ENCODE results near the gene GNAZ.
"Not testable (repeated sequence)": the region's sequence is repeated elsewhere in the genome, so short reads cannot be mapped to it uniquely, and the experiment has no call there.

GNAZ gene

GRCh38 chr22:23045461-23045860 is 24.9 kb upstream of the GNAZ start:
- no peak for FAIRE-seq

DNA sequence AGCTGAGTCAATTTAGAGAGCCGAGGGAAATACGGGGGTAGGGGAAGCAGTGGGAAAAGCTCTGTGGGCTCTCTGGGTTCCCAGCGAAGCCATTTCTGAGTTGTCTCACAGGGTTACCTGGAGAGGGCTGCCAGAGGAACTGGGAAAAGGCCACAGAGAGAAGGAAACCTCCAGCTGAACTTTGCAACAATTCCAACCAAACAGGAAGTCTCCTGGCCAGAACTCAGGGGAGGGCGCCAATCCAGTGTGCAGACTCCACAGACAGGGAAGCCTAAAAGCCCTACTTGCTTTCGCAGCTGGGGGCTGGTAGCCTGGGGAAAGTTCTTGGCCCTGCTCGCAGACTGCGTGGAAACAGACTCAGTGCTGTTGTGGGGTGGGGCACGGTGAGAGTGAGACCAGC is 23.1 kb upstream of the GNAZ start:
- no peak for FAIRE-seq

DNA sequence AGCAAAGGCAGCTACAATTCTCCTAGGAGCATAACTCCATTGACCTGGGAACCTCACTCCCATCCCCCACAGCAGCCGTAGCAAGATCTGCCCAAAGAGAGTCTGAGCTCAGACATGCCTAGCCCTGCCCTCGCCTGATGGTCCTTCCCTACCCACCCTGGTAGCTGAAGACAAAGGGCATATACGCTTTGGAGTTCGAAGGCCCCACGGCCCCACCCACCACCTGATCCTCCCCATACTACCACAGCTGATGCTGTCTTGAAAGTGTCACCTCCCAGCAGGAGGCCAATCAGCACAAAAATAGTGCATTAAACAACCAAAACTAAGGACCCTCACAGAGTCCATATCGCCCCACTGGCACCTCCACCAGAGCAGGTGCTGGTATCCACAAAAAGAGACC is 22.6 kb upstream of the GNAZ start:
- FAIRE-seq, result no peak

- FAIRE-seq, result not testable (repeated sequence)
These were observed 19.8 kb upstream of the GNAZ start for GRCh38 chr22:23050546-23050945.

- FAIRE-seq, result no peak
These were observed 17.1 kb upstream of the GNAZ start for GRCh38 chr22:23053051-23053707.

- FAIRE-seq, result no peak
These were observed 16.3 kb upstream of the GNAZ start for GRCh38 chr22:23053912-23054530.

DNA sequence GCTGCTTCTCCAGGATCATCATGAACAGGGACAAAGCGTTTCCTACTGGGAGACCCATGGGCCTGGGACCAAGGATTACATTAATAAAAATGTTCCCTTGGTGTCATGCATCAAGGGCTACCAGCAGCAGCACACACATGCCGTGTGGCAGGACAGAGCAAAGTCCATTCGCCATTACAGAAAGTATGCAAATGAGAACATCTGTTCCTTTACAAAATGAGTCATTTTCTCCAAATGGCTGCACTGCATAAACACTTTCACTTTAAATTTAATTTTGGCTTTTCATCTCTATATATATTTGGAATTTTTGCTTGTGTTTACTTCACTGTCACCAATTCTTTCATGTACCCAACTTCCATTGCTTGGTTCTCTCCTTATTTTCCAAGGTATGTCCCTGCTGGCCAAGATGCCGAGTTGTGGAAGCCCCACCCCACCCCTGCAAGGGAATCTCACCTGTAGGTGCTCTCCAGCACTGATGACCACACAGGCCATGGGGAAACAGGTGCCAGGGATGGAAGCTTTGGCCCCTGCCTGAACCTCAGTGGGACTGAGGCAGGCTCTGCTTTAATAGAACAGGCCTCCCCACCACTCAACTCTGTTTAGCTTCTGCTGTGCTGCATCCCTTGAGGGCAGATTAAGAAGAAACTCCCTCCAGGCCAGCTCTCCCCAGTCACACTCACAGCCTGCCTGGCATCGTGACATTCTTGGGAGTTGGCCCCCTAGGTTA is 15.6 kb upstream of the GNAZ start:
- FAIRE-seq, result no peak

DNA sequence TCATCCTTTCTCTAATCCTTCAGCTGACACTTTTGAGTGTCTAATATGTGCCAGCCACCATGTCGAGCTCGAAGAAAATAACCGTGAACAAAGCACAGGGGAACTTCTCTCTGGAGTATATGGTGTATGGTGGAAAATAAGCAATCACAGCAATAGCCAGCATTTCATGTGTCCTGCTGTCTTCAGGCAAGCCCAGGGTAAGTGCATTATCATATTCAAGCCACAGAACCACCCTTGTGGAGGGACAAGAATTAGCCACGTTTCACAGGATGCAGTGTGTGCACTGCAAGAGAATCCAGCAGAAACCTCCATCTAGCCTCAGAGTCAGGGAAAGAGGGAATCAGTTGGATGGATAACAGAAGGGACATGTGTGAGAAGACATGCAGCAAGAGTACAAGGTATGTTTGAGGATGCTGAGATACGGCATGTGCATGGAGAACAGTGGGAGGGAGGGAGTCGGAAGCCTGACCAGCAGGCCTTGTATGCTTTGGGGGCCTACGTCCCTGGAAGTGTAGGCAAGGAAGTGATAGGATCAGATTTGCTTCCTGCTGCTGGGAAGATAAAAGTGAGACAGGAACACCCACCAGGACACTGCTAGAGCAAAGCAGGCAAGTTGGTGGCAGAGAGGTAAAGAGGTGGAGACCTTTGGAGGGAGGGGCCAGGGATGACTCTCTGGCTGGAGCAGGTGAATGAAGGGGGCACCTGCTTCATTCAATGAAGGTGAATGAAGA is 14.7 kb upstream of the GNAZ start:
- FAIRE-seq, result no peak

- no peak for FAIRE-seq
These were observed 13.0 kb upstream of the GNAZ start for GRCh38 chr22:23057331-23057730.

GRCh38 chr22:23058063-23058462 is 12.3 kb upstream of the GNAZ start:
- FAIRE-seq, result no peak

- no peak for FAIRE-seq
These were observed 11.6 kb upstream of the GNAZ start for GRCh38 chr22:23058481-23059283.

GRCh38 chr22:23059284-23059948 is 10.9 kb upstream of the GNAZ start:
- FAIRE-seq, result no peak

DNA sequence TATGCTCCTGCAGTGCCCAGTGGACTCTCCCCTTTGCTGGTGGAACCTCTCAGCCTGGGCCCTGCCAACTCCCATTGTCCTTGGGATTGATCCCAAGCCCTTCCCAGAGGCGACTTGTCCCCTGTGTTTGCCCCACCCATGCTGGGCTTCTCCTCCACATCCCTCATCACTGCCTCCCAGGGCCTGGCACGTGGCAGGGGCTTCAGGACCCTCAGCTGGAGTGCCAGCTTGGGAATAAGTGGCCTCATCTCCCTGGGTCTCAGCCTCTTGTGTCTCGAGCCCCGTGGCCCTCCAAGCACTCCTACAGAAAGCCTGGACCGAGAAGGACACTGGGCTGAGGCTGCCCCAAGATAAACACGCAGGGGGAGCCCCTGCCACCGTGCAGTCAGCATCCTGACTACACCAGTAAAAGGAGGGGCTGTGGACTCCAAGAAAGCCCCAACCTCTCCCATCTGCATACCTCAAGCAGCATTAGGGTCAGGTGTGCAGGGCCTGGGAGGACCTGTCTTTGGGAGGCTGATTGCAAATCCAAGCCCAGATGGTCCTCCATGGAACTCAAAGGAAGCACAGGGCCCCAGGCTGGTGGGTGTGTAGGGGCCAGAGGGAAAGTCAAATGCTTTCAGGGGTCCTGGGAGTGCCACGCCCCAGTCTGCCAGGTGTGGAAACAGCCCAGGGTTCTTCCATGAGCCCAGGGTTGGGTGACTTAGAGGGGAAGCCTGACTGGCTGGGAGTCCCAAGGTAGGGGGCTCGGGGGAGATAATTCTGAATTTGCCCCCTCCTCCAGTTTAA is 9.5 kb upstream of the GNAZ start:
- no peak for FAIRE-seq

GRCh38 chr22:23061471-23062280 is 8.6 kb upstream of the GNAZ start:
- FAIRE-seq, result no peak

GRCh38 chr22:23062616-23063538 is 7.4 kb upstream of the GNAZ start:
- FAIRE-seq, result no peak

- FAIRE-seq, result no peak
These were observed 6.6 kb upstream of the GNAZ start for GRCh38 chr22:23063539-23064380.

DNA sequence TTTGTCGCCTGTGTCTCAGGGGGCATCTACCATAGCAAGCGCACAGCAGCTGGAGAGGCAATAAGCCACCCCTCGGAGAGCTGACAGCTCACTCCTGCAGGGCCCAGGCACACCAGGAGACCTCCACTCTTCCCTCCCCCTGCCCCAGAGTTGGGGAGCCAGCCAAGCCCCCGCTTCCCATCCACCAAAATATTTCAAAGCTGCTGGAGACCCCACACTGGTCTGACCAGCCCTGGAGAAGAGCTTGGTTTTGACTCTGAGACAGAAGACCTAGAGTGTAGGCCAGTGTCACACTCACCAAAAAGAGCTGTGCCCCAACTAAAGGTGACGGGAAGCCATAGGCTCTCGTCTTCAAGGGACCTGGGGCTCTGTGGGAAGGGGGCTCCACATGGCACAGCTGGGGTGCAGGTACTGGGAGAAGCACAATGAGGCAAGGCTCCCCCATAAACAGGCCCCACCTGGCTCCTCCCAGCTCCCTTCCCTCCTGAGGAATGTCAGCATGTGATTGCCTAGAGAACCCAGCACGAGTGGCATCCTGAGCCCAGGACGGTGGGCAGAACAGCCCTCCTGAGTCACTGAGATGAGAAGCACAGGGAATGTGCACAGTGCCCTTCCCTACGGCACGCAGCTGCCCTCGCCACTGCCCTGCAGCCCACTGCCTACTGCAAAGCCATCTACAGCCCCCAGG is 5.8 kb upstream of the GNAZ start:
- FAIRE-seq, result no peak

GRCh38 chr22:23065069-23065451 is 5.3 kb upstream of the GNAZ start:
- FAIRE-seq, result no peak
